Calu3 (cell line): ENCODE measurements around the gene AQR. TPM values are rescaled to one million over a fixed set of nuclear protein-coding genes. Genes with fewer than 3 reads are reported as not detected.

ENCODE experiments used
- BruUV-seq: library from RNA; stranded (reverse); fragments of 400-500 nt; replicated peaks from 2 replicates; lab custom pipeline; 2021; lab: Mats Ljungman, UMichigan
- CTCF ChIA-PET: fragments of 300-600 bp; sonication (Branson Sonifier 250); formaldehyde crosslinking; loops from one replicate; lab custom pipeline; 2022; ENCODE audit warnings: antibody characterized with exemption; lab: Charles Lee
- DNase-seq: peaks from one replicate; pipeline ENCODE4 v3.0.0; 2022
- H3K27ac Mint-ChIP-seq: one replicate; pipeline ENCODE4 v1.8.0; 2022; ENCODE audit warnings: mixed read lengths; ENCODE audit not compliant: unreplicated experiment
- H3K27me3 Mint-ChIP-seq: one replicate; pipeline ENCODE4 v1.8.0; 2022; ENCODE audit warnings: mixed read lengths; ENCODE audit not compliant: unreplicated experiment
- H3K36me3 Mint-ChIP-seq: one replicate; pipeline ENCODE4 v1.8.0; 2022; ENCODE audit warnings: mild to moderate bottlenecking, moderate library complexity, mixed read lengths; ENCODE audit not compliant: insufficient read depth, unreplicated experiment
- H3K4me1 Mint-ChIP-seq: one replicate; pipeline ENCODE4 v1.8.0; 2022; ENCODE audit warnings: mild to moderate bottlenecking, low read depth, mixed read lengths; ENCODE audit not compliant: unreplicated experiment
- H3K4me3 Mint-ChIP-seq: one replicate; pipeline ENCODE4 v1.8.0; 2022; ENCODE audit warnings: mild to moderate bottlenecking, low read depth, moderate library complexity, mixed read lengths; ENCODE audit not compliant: unreplicated experiment
- H3K9me3 Mint-ChIP-seq: one replicate; pipeline ENCODE4 v1.8.0; 2022; ENCODE audit warnings: low read depth, mixed read lengths; ENCODE audit not compliant: unreplicated experiment
- CTCF ChIP-seq: fragments of 200-600 bp; IDR thresholded peaks from one replicate; pipeline ENCODE4 v1.8.0; 2022; ENCODE audit warnings: antibody characterized with exemption; ENCODE audit not compliant: unreplicated experiment
- intact Hi-C: fragments of 100-400 bp; cut with micrococcal nuclease; formaldehyde crosslinking; loops from one replicate; pipeline ENCODE4 v1.10.0; 2022; ENCODE audit not compliant: unreplicated experiment
- total RNA-seq: library from RNA; stranded (reverse); gene quantifications from 2 replicates; pipeline ENCODE4 v1.2.3, GENCODE V29; 2022

AQR gene
- total RNA-seq, 1 experiment from 2014 or later, result 14.7 TPM

- BruUV-seq, result no TSS peak
- H3K9me3 Mint-ChIP-seq, result no peaks in the 10 kb centered on the region
- H3K4me3 Mint-ChIP-seq, result no peak overlapping the region
- no peak for DNase-seq
- H3K27me3 Mint-ChIP-seq, result no peaks in the 10 kb centered on the region
- no peak for TF ChIP-seq CTCF
- no peak overlapping the region for H3K27ac Mint-ChIP-seq
- intact Hi-C loops, result no loop called here
- H3K4me1 Mint-ChIP-seq, result no peaks in the 10 kb centered on the region
- H3K36me3 Mint-ChIP-seq, result no peaks in the 10 kb centered on the region
- CTCF ChIA-PET, result no interaction called here
These were observed 119.4 kb downstream of the AQR start for GRCh38 chr15:34850121-34850520.

- TF ChIP-seq CTCF, result no peak
- Mint-ChIP-seq H3K4me1 (no peaks in the 10 kb centered on the region), H3K9me3 (no peaks in the 10 kb centered on the region), H3K27me3 (no peaks in the 10 kb centered on the region), H3K36me3 (no peaks in the 10 kb centered on the region), H3K27ac (no peak overlapping the region), H3K4me3 (no peak overlapping the region)
- no peak for DNase-seq
- intact Hi-C loops, result no loop called here
- CTCF ChIA-PET, result no interaction called here
- no TSS peak for BruUV-seq
These were observed 120.1 kb downstream of the AQR start for GRCh38 chr15:34849364-34849959.

GRCh38 chr15:34847598-34847997, 121.9 kb downstream of the AQR start:
- H3K4me3 Mint-ChIP-seq, result no peak overlapping the region
- no peaks in the 10 kb centered on the region for H3K27me3 Mint-ChIP-seq
- BruUV-seq, result no TSS peak
- no peak for TF ChIP-seq CTCF
- intact Hi-C loops, result no loop called here
- no peak for DNase-seq
- H3K9me3 Mint-ChIP-seq, result no peaks in the 10 kb centered on the region
- CTCF ChIA-PET, result no interaction called here
- no peaks in the 10 kb centered on the region for H3K4me1 Mint-ChIP-seq
- no peak overlapping the region for H3K27ac Mint-ChIP-seq
- H3K36me3 Mint-ChIP-seq, result no peaks in the 10 kb centered on the region

GRCh38 chr15:34841262-34841725, 128.2 kb downstream of the AQR start:
- no peaks in the 10 kb centered on the region for H3K36me3 Mint-ChIP-seq
- BruUV-seq, result no TSS peak
- DNase-seq, result no peak
- no peaks in the 10 kb centered on the region for H3K27me3 Mint-ChIP-seq
- H3K27ac Mint-ChIP-seq, result no peak overlapping the region
- CTCF ChIA-PET, result no interaction called here
- intact Hi-C loops, result no loop called here
- H3K9me3 Mint-ChIP-seq, result no peaks in the 10 kb centered on the region
- H3K4me1 Mint-ChIP-seq, result no peaks in the 10 kb centered on the region
- H3K4me3 Mint-ChIP-seq, result no peak overlapping the region
- no peak for TF ChIP-seq CTCF
